Measurements from ENCODE around the gene KAT6B. TPM values are rescaled to one million over a fixed set of nuclear protein-coding genes. Genes with fewer than 3 reads are reported as not detected.

Gene KAT6B
- polyA plus RNA-seq, 1 donor from 2014 or later = 11.5 TPM

- Histone ChIP-seq H3K27ac (ENCODE audit: low read length) (no peak overlapping the region), H2AFZ (ENCODE audit: low read depth, low read length) (no peak overlapping the region), H3K9me3 (ENCODE audit: low read length) (no peaks in the 10 kb centered on the region), H3K9me2 (ENCODE audit: insufficient read depth, low read length) (no peaks in the 10 kb centered on the region), H3K4me2 (ENCODE audit: low read length) (no peak overlapping the region), H3K27me3 (ENCODE audit: insufficient read depth, low read depth, low read length) (no peaks in the 10 kb centered on the region), H3K4me3 (ENCODE audit: low read length) (no peak overlapping the region), H3K79me2 (replicated peaks; ENCODE audit: insufficient read depth, low read length) (peaks cover 62% of the 10 kb centered on the region), H4K20me1 (ENCODE audit: insufficient read depth) (no peaks in the 10 kb centered on the region), H3F3A (ENCODE audit: insufficient read depth, low read length, poor library complexity, severe bottlenecking) (no peaks in the 10 kb centered on the region), H3K36me3 (ENCODE audit: insufficient read depth, low read length) (no peaks in the 10 kb centered on the region), H3K9ac (ENCODE audit: low read length) (no peak overlapping the region)
- TF ChIP-seq REST (IDR thresholded peaks at IDR 0.05; ENCODE audit: borderline replicate concordance) (no peak), CTCF (IDR thresholded peaks at IDR 0.05; ENCODE audit: poor library complexity, severe bottlenecking) (no peak), POLR2AphosphoS5 (IDR thresholded peaks at IDR 0.05) (no peak)
Observed at GRCh38 chr10:74828946-74829345, 2.5 kb downstream of the KAT6B start.

GRCh38 chr10:74831518-74832120 lies 5.2 kb downstream of the KAT6B start:
- no peak overlapping the region for H3K27ac ChIP-seq (ENCODE audit: low read length)
- no peaks in the 10 kb centered on the region for H4K20me1 ChIP-seq (ENCODE audit: insufficient read depth)
- TF ChIP-seq EZH2 (IDR thresholded peaks at IDR 0.05; ENCODE audit: borderline replicate concordance, insufficient read depth, low read length, poor library complexity, severe bottlenecking) (no peak), SMC3 (conservative IDR thresholded peaks at IDR 0.05; ENCODE audit: poor library complexity) (no peak), REST (IDR thresholded peaks at IDR 0.05; ENCODE audit: borderline replicate concordance) (no peak)
- H3K36me3 ChIP-seq (ENCODE audit: insufficient read depth, low read length) = no peaks in the 10 kb centered on the region
- H3K9me2 ChIP-seq (ENCODE audit: insufficient read depth, low read length) = no peaks in the 10 kb centered on the region
- peaks cover 88% of the 10 kb centered on the region for H3K79me2 ChIP-seq (replicated peaks; ENCODE audit: insufficient read depth, low read length)
- H2AFZ ChIP-seq (ENCODE audit: low read depth, low read length) = no peak overlapping the region
- H3K27me3 ChIP-seq (ENCODE audit: insufficient read depth, low read depth, low read length) = no peaks in the 10 kb centered on the region
- no peaks in the 10 kb centered on the region for H3F3A ChIP-seq (ENCODE audit: insufficient read depth, low read length, poor library complexity, severe bottlenecking)
- H3K9ac ChIP-seq (ENCODE audit: low read length) = no peak overlapping the region
- no peaks in the 10 kb centered on the region for H3K9me3 ChIP-seq (ENCODE audit: low read length)
- H3K4me3 ChIP-seq (ENCODE audit: low read length) = no peak overlapping the region
- no peak overlapping the region for H3K4me2 ChIP-seq (ENCODE audit: low read length)
